ENCODE results near the gene KRT33B.
A peak's percentile ranks its signal among the peaks of the same experiment; 100 is the strongest.
"Not testable (repeated sequence)": the region's sequence is repeated elsewhere in the genome, so short reads cannot be mapped to it uniquely, and the experiment has no call there.

KRT33B gene

GRCh38 chr17:41369713-41370112 is at the start of gene KRT33B:
KRT33B (minus strand) TSS chr17:41369813; CDS start chr17:41369750, 63 bp downstream.
- DNase-seq = no peak

- no peak for DNase-seq
Measured at GRCh38 chr17:41418116-41418860, 48.7 kb upstream of the KRT33B start.

- no peak for DNase-seq
Measured at GRCh38 chr17:41417576-41418015, 48.0 kb upstream of the KRT33B start.

GRCh38 chr17:41417127-41417526 is 47.5 kb upstream of the KRT33B start:
- DNase-seq = no peak

- DNase-seq = no peak
Measured at GRCh38 chr17:41416479-41416878, 46.9 kb upstream of the KRT33B start.

GRCh38 chr17:41415833-41416335 is 46.3 kb upstream of the KRT33B start:
- no peak for DNase-seq

- DNase-seq = no peak
Measured at GRCh38 chr17:41415411-41415810, 45.8 kb upstream of the KRT33B start.

- no peak for DNase-seq
Measured at GRCh38 chr17:41413982-41414381, 44.4 kb upstream of the KRT33B start.

GRCh38 chr17:41413353-41413957 is 43.8 kb upstream of the KRT33B start:
- peak in 2 of 58 donors; percentile 2 to 5 for DNase-seq

- no peak for DNase-seq
Measured at GRCh38 chr17:41411072-41411840, 41.6 kb upstream of the KRT33B start.

GRCh38 chr17:41407226-41407625 is 37.6 kb upstream of the KRT33B start:
- no peak for DNase-seq

- no peak for DNase-seq
Measured at GRCh38 chr17:41406205-41406604, 36.6 kb upstream of the KRT33B start.

- DNase-seq = no peak
Measured at GRCh38 chr17:41404024-41404671, 34.5 kb upstream of the KRT33B start.

- DNase-seq = no peak
Measured at GRCh38 chr17:41403404-41404023, 33.9 kb upstream of the KRT33B start.

GRCh38 chr17:41402161-41402560 is 32.5 kb upstream of the KRT33B start:
- DNase-seq = peak in 1 of 58 donors; percentile 13

GRCh38 chr17:41396996-41397660 is 27.5 kb upstream of the KRT33B start, which contains the start of gene KRT31:
KRT31 (minus strand) TSS chr17:41397608; CDS start chr17:41397539, 69 bp downstream.
- DNase-seq = no peak

GRCh38 chr17:41396340-41396739 is 26.7 kb upstream of the KRT33B start:
- DNase-seq = no peak

- no peak for DNase-seq
Measured at GRCh38 chr17:41395611-41396010, 26.0 kb upstream of the KRT33B start.

- DNase-seq = not testable (repeated sequence)
Measured at GRCh38 chr17:41395044-41395443, 25.4 kb upstream of the KRT33B start.

Data from anterior cingulate cortex (tissue), 58 donors.